GM12878 (cell line): ENCODE measurements around the gene SPIC. TPM values are rescaled to one million over a fixed set of nuclear protein-coding genes. Genes with fewer than 3 reads are reported as not detected.

Source experiments
- ATAC-seq: fragments of 200-7000 bp; cut with Tn5 transposase; 3 replicates; pipeline ENCODE4 v1.9.1; 2020; ENCODE audit warnings: mild to moderate bottlenecking, moderate library complexity
- Bru-seq: library from RNA; stranded (reverse); fragments of 400-500 nt; gene quantifications from one replicate; lab custom pipeline; 2021; lab: Mats Ljungman, UMichigan
- BruChase-seq, 2 experiments: library from RNA; stranded (reverse); fragments of 400-500 nt; gene quantifications; one replicate each; lab custom pipeline; 2021; lab: Mats Ljungman, UMichigan
- BruUV-seq: library from RNA; stranded (reverse); fragments of 400-500 nt; replicated peaks from 2 replicates; lab custom pipeline; 2021; lab: Mats Ljungman, UMichigan
- CTCF ChIA-PET: fragments of 300-600 bp; sonication (Branson Sonifier 250); formaldehyde crosslinking; extraction: SDS; loops from one replicate; lab custom pipeline; 2021; ENCODE audit warnings: inconsistent platforms; lab: Yijun Ruan, JAX
- POLR2A ChIA-PET: fragments of 350-600 bp; formaldehyde crosslinking; extraction: SDS; loops from one replicate; lab custom pipeline; 2021; ENCODE audit warnings: inconsistent platforms; lab: Charles Lee
- RAD21 ChIA-PET: fragments of 300-600 bp; sonication (Branson Sonifier 250); formaldehyde crosslinking; loops from one replicate; lab custom pipeline; 2023; ENCODE audit warnings: antibody characterized with exemption; ENCODE audit not compliant: unreplicated experiment; lab: Charles Lee
- SMC1A ChIA-PET: fragments of 300-600 bp; sonication (Branson Sonifier 250); formaldehyde crosslinking; loops from one replicate; lab custom pipeline; 2023; ENCODE audit not compliant: unreplicated experiment, uncharacterized antibody; lab: Charles Lee
- DNase-seq: peaks from one replicate; pipeline ENCODE4 v3.0.0-alpha.2; 2011; ENCODE audit warnings: low read depth, low spot score
- FAIRE-seq: peaks from 3 replicates; lab custom pipeline; 2011; peaks lifted over from hg19 to GRCh38; lab: Jason Lieb, UNC
- H2AFZ ChIP-seq: 2 replicates; pipeline ENCODE4 v1.6.0; 2011; ENCODE audit warnings: low read depth, low read length, control low read depth; ENCODE audit not compliant: control insufficient read depth
- H3K27ac ChIP-seq: 2 replicates; pipeline ENCODE4 v1.5.1; 2011; ENCODE audit warnings: control low read depth; ENCODE audit not compliant: control insufficient read depth, insufficient read depth
- H3K27me3 ChIP-seq, 2 experiments: replicated peaks in 1 of 2; 2 replicates each; pipeline versions ENCODE4 v1.6.0 to v1.6.1; 2011; ENCODE audit warnings: low read length in 1 of 2; ENCODE audit not compliant: control insufficient read depth in 2 of 2, insufficient read depth in 2 of 2
- H3K36me3 ChIP-seq, 2 experiments: 2 replicates each; pipeline ENCODE4 v1.5.1; 2011; ENCODE audit warnings: low read length in 1 of 2; ENCODE audit not compliant: control insufficient read depth in 2 of 2, insufficient read depth in 2 of 2
- H3K4me1 ChIP-seq: 2 replicates; pipeline ENCODE4 v1.6.1; 2011; ENCODE audit warnings: mild to moderate bottlenecking, low read length, moderate library complexity, mixed read lengths; ENCODE audit not compliant: control insufficient read depth, insufficient read depth
- H3K4me2 ChIP-seq: 2 replicates; pipeline ENCODE4 v1.6.0; 2011; ENCODE audit warnings: control low read depth; ENCODE audit not compliant: control insufficient read depth, insufficient read depth
- H3K4me3 ChIP-seq: fragments of 200-600 bp; sonication (generic); 2 replicates; pipeline ENCODE4 v1.5.1; 2016
- H3K79me2 ChIP-seq: 2 replicates; pipeline ENCODE4 v1.6.0; 2011; ENCODE audit warnings: low read length; ENCODE audit not compliant: control insufficient read depth, insufficient read depth
- H3K9ac ChIP-seq: 2 replicates; pipeline ENCODE4 v1.8.0; 2011; ENCODE audit warnings: low read length, control low read depth, mixed read lengths; ENCODE audit not compliant: control insufficient read depth, insufficient read depth
- H3K9me3 ChIP-seq: replicated peaks from 3 replicates; pipeline ENCODE4 v1.5.1; 2011; ENCODE audit warnings: mild to moderate bottlenecking, low read length; ENCODE audit not compliant: control insufficient read depth, insufficient read depth
- H4K20me1 ChIP-seq: 2 replicates; pipeline ENCODE4 v1.6.0; 2011; ENCODE audit not compliant: control insufficient read depth, insufficient read depth
- BCL3 ChIP-seq: IDR thresholded peaks from 2 replicates; pipeline ENCODE4 v1.6.1; 2011; ENCODE audit warnings: borderline replicate concordance, low read depth, mild to moderate bottlenecking, moderate library complexity, low read length; ENCODE audit not compliant: insufficient read depth, poor library complexity, severe bottlenecking
- CTCF ChIP-seq, 3 experiments: IDR thresholded peaks in 2 of 3; conservative IDR thresholded peaks in 1 of 3; 2 replicates each; pipeline ENCODE4 v1.5.1; 2011; ENCODE audit warnings: low read depth in 3 of 3, low read length in 3 of 3, mild to moderate bottlenecking in 3 of 3, control low read depth in 2 of 3, moderate library complexity in 2 of 3, inconsistent platforms in 1 of 3, mixed read lengths in 1 of 3; ENCODE audit not compliant: control insufficient read depth in 2 of 3, insufficient read depth in 1 of 3; ENCODE audit errors: extremely low read depth in 1 of 3
- E4F1 ChIP-seq: fragments of 450-650 bp; IDR thresholded peaks from 2 replicates; pipeline ENCODE4 v1.6.1; 2018; ENCODE audit warnings: borderline replicate concordance, mild to moderate bottlenecking; ENCODE audit not compliant: partially characterized antibody
- HDAC6 ChIP-seq: fragments of 200-600 bp; sonication (generic); IDR thresholded peaks from one replicate; pipeline ENCODE4 v1.8.0; 2017; ENCODE audit warnings: antibody characterized with exemption; ENCODE audit not compliant: unreplicated experiment
- IKZF1 ChIP-seq: fragments of 450-650 bp; conservative IDR thresholded peaks from 2 replicates; pipeline ENCODE4 v1.6.1; 2017; ENCODE audit warnings: antibody characterized with exemption, mild to moderate bottlenecking
- KLF5 ChIP-seq: fragments of 450-650 bp; IDR thresholded peaks from 2 replicates; pipeline ENCODE4 v1.6.1; 2014; ENCODE audit warnings: mild to moderate bottlenecking; ENCODE audit not compliant: partially characterized antibody
- RELA ChIP-seq: fragments of 450-650 bp; IDR thresholded peaks from 2 replicates; pipeline ENCODE4 v1.8.0; 2014; ENCODE audit warnings: borderline replicate concordance; ENCODE audit not compliant: partially characterized antibody
- SREBF2 ChIP-seq: IDR thresholded peaks from 2 replicates; pipeline ENCODE4 v1.6.1; 2012; ENCODE audit warnings: mild to moderate bottlenecking, low read length
- SUZ12 ChIP-seq: fragments of 200-600 bp; sonication (generic); IDR thresholded peaks from one replicate; pipeline ENCODE4 v1.6.1; 2018; ENCODE audit warnings: antibody characterized with exemption, mild to moderate bottlenecking; ENCODE audit not compliant: unreplicated experiment
- ZBTB33 ChIP-seq: fragments of 450-650 bp; IDR thresholded peaks from 2 replicates; pipeline ENCODE4 v1.6.1; 2017; ENCODE audit warnings: mild to moderate bottlenecking
- WGBS: methylation state at CpG from one replicate; pipeline ENCODE4 v1.1.6; 2016; ENCODE audit warnings: low lambda C conversion rate; ENCODE audit not compliant: insufficient replicate concordance, insufficient coverage; ENCODE audit errors: missing lambda C conversion rate; 5-methylcytosine and 5-hydroxymethylcytosine counted together
- in situ Hi-C: fragments of 300-500 bp; cut with MboI; formaldehyde crosslinking; loops from 9 replicates; pipeline ENCODE4 v1.14.3; 2018; ENCODE audit warnings: mixed read lengths
- intact Hi-C: fragments of 100-400 bp; cut with micrococcal nuclease; formaldehyde crosslinking; loops from one replicate; pipeline ENCODE4 v1.14.2; 2022; ENCODE audit not compliant: unreplicated experiment
- long read RNA-seq, 2 experiments: library from polyadenylated mRNA; unstranded; transcript quantifications; one replicate each; pipeline ENCODE4 v2.0.0, GENCODE V29; 2019 to 2020
- polyA minus RNA-seq, 3 experiments: library from RNA; depleted of rRNA, polyadenylated mRNA; stranded (reverse); fragments of >200 nt; gene quantifications; 2 replicates each; pipeline ENCODE4 v1.2.3, GENCODE V29; 2011
- polyA plus RNA-seq, 11 experiments: library from polyadenylated mRNA; depleted of rRNA in 4 of 11; unstranded in 6 of 11; stranded (reverse) in 5 of 11; fragments of >200 nt; fragmentation: Nextera tagmentation in 4 of 11; fragmentation: Illumina TruSeq in 1 of 11; extraction: Ambion mirVana in 4 of 11; extraction: Trizol in 1 of 11; gene quantifications; 1 replicate in 1 of 11; 2 replicates in 10 of 11; pipeline versions ENCODE4 v1.2.1 to v1.2.3, GENCODE V29; 2011 to 2016; ENCODE audit warnings: inconsistent platforms in 2 of 11, missing spikeins in 2 of 11, low read depth in 1 of 11
- total RNA-seq, 4 experiments: library from RNA; depleted of rRNA in 3 of 4; stranded (reverse); fragments of >200 nt in 3 of 4; fragmentation: Illumina TruSeq in 1 of 4; extraction: Trizol in 1 of 4; gene quantifications; 2 replicates each; pipeline versions ENCODE4 v1.2.1 to v1.2.3, GENCODE V29; 2013 to 2021

The SPIC gene
- total RNA-seq (2013; cell fraction: nucleolus; rRNA removed): not detected in 2 replicates
- total RNA-seq (2014; rRNA removed) (0.11 TPM in 1 of 2 replicates, not detected in the other), total RNA-seq (2014; rRNA removed; fragmentation: Illumina TruSeq; extraction: Trizol) (0.36 TPM in 1 of 2 replicates, not detected in the other), total RNA-seq (2021) (0.29 TPM in 1 of 2 replicates, not detected in the other), polyA plus RNA-seq (2011; rRNA removed) (2.2 TPM in 2 replicates), polyA plus RNA-seq (2014; fragmentation: Illumina TruSeq; extraction: Trizol) (not detected in 2 replicates), polyA plus RNA-seq (2014; fragmentation: Nextera tagmentation; extraction: Ambion mirVana) (under 1 TPM; 0.07 to 0.14 TPM), polyA plus RNA-seq (2014; rRNA removed) (not detected in 2 replicates), polyA plus RNA-seq (2016; fragmentation: Nextera tagmentation; extraction: Ambion mirVana) (under 1 TPM in 1 of 2 experiments, not detected in 1; 0.21 TPM), polyA minus RNA-seq (2011; rRNA and poly(A)+ RNA removed) (1.2 TPM in 2 replicates), Bru-seq, nascent RNA (percentile 35 among the genes with signal in this experiment), BruChase-seq, experiment 1, labeled RNA remaining after a 6-hour chase (percentile 35 among the genes with signal in this experiment), BruChase-seq, experiment 2, labeled RNA remaining after a 2-hour chase (percentile 34 among the genes with signal in this experiment)
- polyA plus RNA-seq (2011; ENCODE audit: low read depth): not detected
- 0.35 and 0.60 TPM in 2 replicates for polyA plus RNA-seq (2011; cell fraction: cytosol; rRNA removed)
- polyA plus RNA-seq (2011; cell fraction: nucleus; rRNA removed): 0.44 and 0.52 TPM in 2 replicates
- polyA plus RNA-seq (2012): 0.20 TPM in 1 of 2 replicates, not detected in the other
- 2.5 TPM in 1 of 2 replicates, not detected in the other for polyA minus RNA-seq (2011; cell fraction: cytosol; rRNA and poly(A)+ RNA removed)
- polyA minus RNA-seq (2011; cell fraction: nucleus; rRNA and poly(A)+ RNA removed): 0.77 TPM in 1 of 2 replicates, not detected in the other
- long read RNA-seq, experiment 1: 0 reads
- long read RNA-seq, experiment 2, partial matches to known transcripts: 0 of 1 reads
- long read RNA-seq, experiment 2, other reads (novel, unspliced or antisense): 1 of 1 reads

- ChIA-PET POLR2A (interaction anchor here (0.6 kb wide), 1 partner anchor 9 kb away, joined by 3 read pairs; no protein-coding TSS in a partner anchor), SMC1A (interaction anchor here (1.0 kb wide), 1 partner anchor 11 kb away, joined by 6 read pairs; no protein-coding TSS in a partner anchor), RAD21 (no interaction called here), CTCF (interaction anchor here (1.6 kb wide), 1 partner anchor 9 kb away, joined by 4 read pairs; no protein-coding TSS in a partner anchor)
- H3K9me3 ChIP-seq: no peaks in the 10 kb centered on the region
- no peak within 1 kb of the TSS for H3K4me2 ChIP-seq
- no peak within 1 kb of the TSS for H2AFZ ChIP-seq
- 75% methylated on average over 5 of the region's 5 CpGs for WGBS
- intact Hi-C loops: no loop called here
- no peak within 1 kb of the TSS for H3K4me3 ChIP-seq
- DNase-seq (no peak), ATAC-seq (peak; percentile 31; the same call in 2 of the 3 replicates), FAIRE-seq (no peak)
- in situ Hi-C loops: no loop called here
- no peaks in the 10 kb centered on the region for H3K36me3 ChIP-seq
- no peaks in the 10 kb centered on the region for H3K4me1 ChIP-seq
- no peak within 1 kb of the TSS for H3K27ac ChIP-seq
- no peaks in the 10 kb centered on the region for H3K79me2 ChIP-seq
- BruUV-seq: no TSS peak
- no peaks in the 10 kb centered on the region for H3K27me3 ChIP-seq
- no peak within 1 kb of the TSS for H3K9ac ChIP-seq
- H4K20me1 ChIP-seq: no peaks in the 10 kb centered on the region
- TF ChIP-seq SUZ12 (no peak), BCL3 (no peak), E4F1 (no peak), KLF5 (no peak), CTCF (IDR thresholded peaks at IDR 0.05 in 2 of 3, conservative IDR thresholded peaks at IDR 0.05 in 1 of 3; ENCODE audit: control insufficient read depth in 2 of 3, extremely low read depth in 1 of 3, insufficient read depth in 1 of 3, low read depth in 3 of 3, low read length in 3 of 3) (no peak), SREBF2 (no peak), IKZF1 (no peak), HDAC6 (no peak), ZBTB33 (no peak), RELA (no peak)
Observed at GRCh38 chr12:101474711-101475386, at the start of gene SPIC. SPIC (plus strand) TSS chr12:101475336; CDS start chr12:101476905, 1,569 bp downstream.
